ENCODE measurements around the gene RGPD6.
"Not testable (repeated sequence)": the region's sequence is repeated elsewhere in the genome, so short reads cannot be mapped to it uniquely, and the experiment has no call there.

The RGPD6 gene

GRCh38 chr2:110480084-110480483 is 96.9 kb downstream of the RGPD6 start:
- DNase-seq, result not testable (repeated sequence)

GRCh38 chr2:110477370-110477769 is 99.7 kb downstream of the RGPD6 start:
- not testable (repeated sequence) for DNase-seq

- not testable (repeated sequence) for DNase-seq
These were observed 100.1 kb downstream of the RGPD6 start for GRCh38 chr2:110476952-110477351.

- DNase-seq, result not testable (repeated sequence)
These were observed 101.2 kb downstream of the RGPD6 start for GRCh38 chr2:110475627-110476359.

- not testable (repeated sequence) for DNase-seq
These were observed 102.1 kb downstream of the RGPD6 start for GRCh38 chr2:110474898-110475297.

- DNase-seq, result not testable (repeated sequence)
These were observed 104.0 kb downstream of the RGPD6 start for GRCh38 chr2:110473059-110473358.

GRCh38 chr2:110472171-110473058 is 104.6 kb downstream of the RGPD6 start, which contains the start of gene LIMS4:
LIMS4 (minus strand) TSS chr2:110472816; CDS start chr2:110472778, 38 bp downstream.
- not testable (repeated sequence) for DNase-seq

GRCh38 chr2:110468921-110469320 is 108.1 kb downstream of the RGPD6 start:
- DNase-seq, result not testable (repeated sequence)

GRCh38 chr2:110465312-110465711 is 111.7 kb downstream of the RGPD6 start:
- not testable (repeated sequence) for DNase-seq
